K562 (cell line): ENCODE results near the gene MCAM. TPM values are rescaled to one million over a fixed set of nuclear protein-coding genes. Genes with fewer than 3 reads are reported as not detected.

Experiments used
- BRD9 ChIP-seq: fragments of 450-650 bp; IDR thresholded peaks from 2 replicates; pipeline ENCODE4 v1.6.1; 2018; ENCODE audit warnings: low read depth; ENCODE audit not compliant: partially characterized antibody
- CREB3L1 ChIP-seq: fragments of 450-650 bp; IDR thresholded peaks from 2 replicates; pipeline ENCODE4 v1.6.1; 2014; ENCODE audit warnings: low read depth, mild to moderate bottlenecking, moderate library complexity, borderline replicate concordance
- CSDE1 ChIP-seq, 2 experiments: fragments of 450-650 bp; IDR thresholded peaks; 2 replicates each; pipeline ENCODE4 v1.6.1; 2016; ENCODE audit warnings: mild to moderate bottlenecking in 1 of 2
- ETV5 ChIP-seq: sonication (generic); formaldehyde crosslinking; IDR thresholded peaks from 2 replicates; pipeline ENCODE4 v1.4.0; 2020; ENCODE audit warnings: low read depth, mild to moderate bottlenecking, missing genetic modification reagents
- HBP1 ChIP-seq: fragments of 450-650 bp; formaldehyde crosslinking; IDR thresholded peaks from 2 replicates; pipeline ENCODE4 v1.4.0; 2022; ENCODE audit warnings: missing genetic modification characterization
- KDM1A ChIP-seq, 2 experiments: fragments of 450-650 bp; IDR thresholded peaks; 2 replicates each; pipeline ENCODE4 v1.6.1; 2016; ENCODE audit warnings: mild to moderate bottlenecking in 2 of 2
- MAX ChIP-seq: sonication (generic); formaldehyde crosslinking; IDR thresholded peaks from 2 replicates; pipeline ENCODE4 v1.9.0; 2022; ENCODE audit warnings: mild to moderate bottlenecking, missing genetic modification reagents
- MYC ChIP-seq, 2 experiments: fragments of 250-450 bp in 1 of 2; sonication (Bioruptor Pico) in 1 of 2; IDR thresholded peaks; 2 replicates each; pipeline versions ENCODE4 v1.5.1 to v1.6.1; 2012 to 2021; ENCODE audit warnings: low read depth in 2 of 2, borderline replicate concordance in 1 of 2, improper control_type of control experiment in 1 of 2, low read length in 1 of 2, mild to moderate bottlenecking in 1 of 2, moderate library complexity in 1 of 2
- NFIC ChIP-seq: fragments of 450-650 bp; IDR thresholded peaks from 2 replicates; pipeline ENCODE4 v1.6.1; 2017; ENCODE audit warnings: mild to moderate bottlenecking, inconsistent platforms
- NR2F6 ChIP-seq: fragments of 450-650 bp; formaldehyde crosslinking; IDR thresholded peaks from 2 replicates; pipeline ENCODE4 v1.4.0; 2020; ENCODE audit warnings: mild to moderate bottlenecking
- PATZ1 ChIP-seq: fragments of 250-450 bp; sonication (Bioruptor Pico); IDR thresholded peaks from 2 replicates; pipeline ENCODE4 v1.5.0; 2020; ENCODE audit warnings: mild to moderate bottlenecking, borderline replicate concordance
- PHF8 ChIP-seq: fragments of 200-600 bp; sonication (generic); IDR thresholded peaks from 2 replicates; pipeline ENCODE4 v1.6.1; 2012; ENCODE audit warnings: mixed run types, mild to moderate bottlenecking, inconsistent platforms, low read length, moderate library complexity, borderline replicate concordance
- TAL1 ChIP-seq: fragments of 450-650 bp; IDR thresholded peaks from 2 replicates; pipeline ENCODE4 v1.6.1; 2016; ENCODE audit warnings: mild to moderate bottlenecking
- ZNF318 ChIP-seq, 2 experiments: fragments of 450-650 bp; IDR thresholded peaks; 2 replicates each; pipeline ENCODE4 v1.6.1; 2016; ENCODE audit warnings: mild to moderate bottlenecking in 2 of 2, borderline replicate concordance in 1 of 2, low read depth in 1 of 2, moderate library complexity in 1 of 2
- polyA plus RNA-seq, 8 experiments: library from polyadenylated mRNA; depleted of rRNA in 4 of 8; stranded (reverse) in 5 of 8; unstranded in 3 of 8; fragments of >200 nt; fragmentation: Nextera tagmentation in 2 of 8; fragmentation: Illumina TruSeq in 1 of 8; extraction: Ambion mirVana in 2 of 8; extraction: Trizol in 1 of 8; gene quantifications; 2 replicates each; pipeline versions ENCODE4 v1.2.1 to v1.2.3, GENCODE V29; 2011 to 2014; ENCODE audit warnings: inconsistent platforms in 1 of 8, missing spikeins in 1 of 8
- total RNA-seq, 7 experiments: library from RNA; depleted of rRNA in 6 of 7; stranded (reverse); fragments of >200 nt in 6 of 7; fragmentation: Illumina TruSeq in 2 of 7; extraction: Trizol in 2 of 7; gene quantifications; 2 replicates each; pipeline versions ENCODE4 v1.2.1 to v1.2.3, GENCODE V29; 2011 to 2021; ENCODE audit warnings: low replicate concordance in 1 of 7

Gene MCAM
- total and polyA plus RNA-seq, 9 of the 15 experiments (the other 6 are each of a cell fraction or from before 2014, with no cell fraction given) = 14.7 to 118 (median 53.6) TPM

GRCh38 chr11:119282495-119282894 lies 34.4 kb downstream of the MCAM start (continued):
- TF ChIP-seq ZNF318 (IDR thresholded peaks at IDR 0.05; ENCODE audit: borderline replicate concordance in 1 of 2, low read depth in 1 of 2) (no peak), BRD9 (no peak), CSDE1 (IDR thresholded peaks at IDR 0.05) (no peak), PATZ1 (no peak), NR2F6 (no peak), MYC (IDR thresholded peaks at IDR 0.05; ENCODE audit: low read depth, low read length) (no peak), MYC (CRISPR knock-in tag; IDR thresholded peaks at IDR 0.05; ENCODE audit: borderline replicate concordance, low read depth) (no peak), MAX (CRISPR knock-in tag) (no peak), NFIC (0 out of 2 replicates have a peak, but pooled peaks have one; percentile 11), KDM1A (IDR thresholded peaks at IDR 0.05) (peak; percentile 75 to 78), HBP1 (CRISPR knock-in tag) (no peak), PHF8 (no peak), TAL1 (peak; percentile 29; the same call in 1 of the 2 replicates), ETV5 (CRISPR knock-in tag) (no peak), CREB3L1 (no peak)
